ENCODE results near the gene USP40. TPM values are rescaled to one million over a fixed set of nuclear protein-coding genes. Genes with fewer than 3 reads are reported as not detected.
"Not testable (repeated sequence)": the region's sequence is repeated elsewhere in the genome, so short reads cannot be mapped to it uniquely, and the experiment has no call there.

USP40 gene, protein sequence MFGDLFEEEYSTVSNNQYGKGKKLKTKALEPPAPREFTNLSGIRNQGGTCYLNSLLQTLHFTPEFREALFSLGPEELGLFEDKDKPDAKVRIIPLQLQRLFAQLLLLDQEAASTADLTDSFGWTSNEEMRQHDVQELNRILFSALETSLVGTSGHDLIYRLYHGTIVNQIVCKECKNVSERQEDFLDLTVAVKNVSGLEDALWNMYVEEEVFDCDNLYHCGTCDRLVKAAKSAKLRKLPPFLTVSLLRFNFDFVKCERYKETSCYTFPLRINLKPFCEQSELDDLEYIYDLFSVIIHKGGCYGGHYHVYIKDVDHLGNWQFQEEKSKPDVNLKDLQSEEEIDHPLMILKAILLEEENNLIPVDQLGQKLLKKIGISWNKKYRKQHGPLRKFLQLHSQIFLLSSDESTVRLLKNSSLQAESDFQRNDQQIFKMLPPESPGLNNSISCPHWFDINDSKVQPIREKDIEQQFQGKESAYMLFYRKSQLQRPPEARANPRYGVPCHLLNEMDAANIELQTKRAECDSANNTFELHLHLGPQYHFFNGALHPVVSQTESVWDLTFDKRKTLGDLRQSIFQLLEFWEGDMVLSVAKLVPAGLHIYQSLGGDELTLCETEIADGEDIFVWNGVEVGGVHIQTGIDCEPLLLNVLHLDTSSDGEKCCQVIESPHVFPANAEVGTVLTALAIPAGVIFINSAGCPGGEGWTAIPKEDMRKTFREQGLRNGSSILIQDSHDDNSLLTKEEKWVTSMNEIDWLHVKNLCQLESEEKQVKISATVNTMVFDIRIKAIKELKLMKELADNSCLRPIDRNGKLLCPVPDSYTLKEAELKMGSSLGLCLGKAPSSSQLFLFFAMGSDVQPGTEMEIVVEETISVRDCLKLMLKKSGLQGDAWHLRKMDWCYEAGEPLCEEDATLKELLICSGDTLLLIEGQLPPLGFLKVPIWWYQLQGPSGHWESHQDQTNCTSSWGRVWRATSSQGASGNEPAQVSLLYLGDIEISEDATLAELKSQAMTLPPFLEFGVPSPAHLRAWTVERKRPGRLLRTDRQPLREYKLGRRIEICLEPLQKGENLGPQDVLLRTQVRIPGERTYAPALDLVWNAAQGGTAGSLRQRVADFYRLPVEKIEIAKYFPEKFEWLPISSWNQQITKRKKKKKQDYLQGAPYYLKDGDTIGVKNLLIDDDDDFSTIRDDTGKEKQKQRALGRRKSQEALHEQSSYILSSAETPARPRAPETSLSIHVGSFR
- 20.4 and 21.8 TPM in 2 replicates for total RNA-seq (2014; rRNA removed; shearing (Covaris generic))

DNA sequence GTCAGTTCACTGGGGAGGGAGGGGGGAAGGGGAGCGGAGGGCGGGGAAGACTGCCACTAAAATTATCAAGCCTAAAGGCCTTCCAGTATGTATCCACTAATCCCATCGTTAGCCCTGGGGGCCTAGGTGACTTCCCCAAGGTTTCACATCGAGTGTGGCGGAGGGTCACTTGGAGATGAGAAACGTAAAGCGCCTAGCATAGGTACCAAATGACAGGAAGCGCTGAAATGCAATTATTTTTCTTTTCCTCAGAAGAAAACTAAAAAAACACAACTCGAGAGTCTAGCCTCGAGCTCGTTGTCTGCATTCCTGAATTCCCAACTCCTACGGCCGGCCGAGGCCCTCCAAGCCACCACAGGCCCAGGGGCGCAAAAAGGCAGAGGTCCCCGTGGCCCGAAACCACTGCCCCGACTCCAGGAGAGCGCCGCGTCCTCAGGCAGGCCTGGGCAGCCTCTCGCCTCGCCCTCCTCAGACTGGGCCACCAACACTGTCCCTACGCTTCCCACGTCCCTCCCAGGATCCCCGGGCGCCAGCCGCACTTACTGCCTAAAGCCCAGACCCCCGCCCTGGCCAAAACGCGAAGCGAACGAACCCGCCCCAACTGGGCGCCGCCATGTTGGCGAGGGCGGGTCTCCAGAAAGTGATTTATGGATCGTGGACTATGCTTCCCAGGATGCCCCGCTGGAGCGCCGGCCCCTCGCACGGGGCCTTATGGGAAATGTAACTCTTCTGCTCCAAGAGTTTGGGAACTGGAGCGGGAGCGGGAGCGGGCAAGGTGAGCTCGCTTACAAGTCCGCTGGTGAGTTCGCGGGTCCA, at the start of gene USP40:
Gene USP40 (minus strand): TSS at position 642 of the 816 bp plus-strand sequence. CDS start 1,228 bp downstream, outside the sequence.
- peak; percentile 93 for DNase-seq (ENCODE audit: low spot score)

DNA sequence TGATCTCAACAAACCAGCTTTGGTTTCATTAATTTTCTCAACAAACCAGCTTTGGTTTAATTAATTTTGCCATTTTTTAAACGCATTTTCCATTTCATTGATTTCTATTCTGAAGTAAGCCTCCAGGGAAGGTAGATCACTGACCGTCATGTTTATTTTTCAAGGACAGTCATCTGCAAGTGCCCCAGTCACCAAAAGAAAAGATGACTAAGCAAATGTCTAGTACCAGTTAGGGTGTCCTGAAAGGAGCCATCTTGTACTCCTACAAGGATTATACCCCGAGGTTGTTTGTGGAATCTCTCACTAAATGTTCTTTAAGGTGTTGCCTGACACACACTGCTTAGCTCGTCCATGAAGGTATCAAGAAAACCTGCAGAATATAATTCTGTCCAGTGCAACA, 44.7 kb upstream of the USP40 start:
- no peak for DNase-seq (ENCODE audit: low spot score)

DNA sequence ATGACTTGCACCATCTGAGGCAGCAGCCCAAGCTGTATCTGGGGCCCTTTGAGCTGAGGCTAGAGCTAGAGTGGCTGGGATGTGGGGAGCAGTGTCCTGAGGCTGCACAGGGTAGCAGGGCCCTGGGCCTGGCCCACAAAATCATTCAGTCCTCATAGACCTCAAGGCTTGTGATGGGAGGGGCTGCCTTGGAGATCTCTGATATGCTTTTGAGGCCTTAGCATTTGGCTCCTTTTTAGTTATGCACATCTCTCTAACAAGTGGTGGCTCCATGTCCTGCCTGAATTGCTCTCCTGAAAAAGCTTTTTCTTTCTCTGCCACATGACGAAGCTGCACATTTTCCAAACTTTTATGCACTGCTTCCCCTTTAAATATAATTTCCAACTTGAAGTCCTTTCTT, 39.1 kb upstream of the USP40 start:
- no peak for DNase-seq (ENCODE audit: low spot score)

DNA sequence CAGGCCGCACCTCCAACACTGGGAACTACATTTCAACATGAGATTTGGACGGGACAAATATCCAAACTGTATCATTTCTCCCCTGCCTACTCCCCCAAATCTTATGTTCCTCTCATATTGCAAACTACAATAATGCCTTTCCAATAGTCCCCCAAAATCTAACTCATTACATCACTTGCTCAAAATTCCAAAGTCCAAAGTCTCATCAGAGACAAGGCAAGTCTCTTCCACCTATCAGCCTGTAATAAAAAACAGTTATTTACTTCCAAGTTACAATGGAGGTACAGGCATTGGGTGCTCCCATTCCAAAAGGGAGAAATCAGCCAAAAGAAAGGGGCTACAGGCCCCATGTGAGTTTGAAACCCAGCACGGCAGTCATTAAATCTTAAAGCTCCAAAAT, 38.2 kb upstream of the USP40 start:
- no peak for DNase-seq (ENCODE audit: low spot score)

DNA sequence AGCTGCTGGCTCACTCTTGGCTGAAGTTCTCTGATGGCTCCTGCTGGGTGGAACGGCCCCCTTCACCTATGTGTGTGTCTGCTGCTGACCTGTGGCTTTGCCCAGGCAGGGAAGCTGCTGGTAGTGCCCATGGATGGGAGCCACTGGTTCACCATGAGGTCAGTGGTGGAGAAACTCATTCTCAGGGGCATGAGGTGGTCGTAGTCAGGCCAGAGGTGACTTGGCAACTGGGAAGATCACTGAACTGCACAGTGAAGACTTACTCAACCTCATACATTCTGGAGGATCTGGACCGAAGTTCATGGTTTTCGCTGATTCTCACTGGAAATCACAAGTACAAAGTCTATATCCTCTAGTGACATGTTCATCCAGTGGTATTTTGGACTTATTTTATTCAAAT, 36.9 kb upstream of the USP40 start:
- DNase-seq (ENCODE audit: low spot score), result no peak

DNA sequence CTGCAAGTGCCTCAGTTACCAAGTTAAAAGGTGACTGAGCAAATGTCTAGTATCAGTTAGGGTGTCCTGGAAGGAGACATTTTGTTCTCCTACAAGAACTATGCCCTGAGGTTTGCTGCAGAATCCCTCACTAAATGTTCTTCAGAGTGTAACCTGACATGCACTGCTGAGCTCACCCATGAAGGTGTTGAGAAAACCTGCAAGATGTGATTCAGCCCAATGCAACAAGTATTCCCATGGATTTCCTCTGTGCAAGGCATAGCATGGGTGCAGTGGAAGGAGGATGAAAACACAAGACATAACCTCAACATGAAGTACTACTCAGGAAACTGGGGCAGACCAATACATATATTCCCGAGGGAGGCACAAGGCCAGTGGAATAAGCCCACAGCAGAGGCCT, 35.5 kb upstream of the USP40 start:
- no peak for DNase-seq (ENCODE audit: low spot score)

DNA sequence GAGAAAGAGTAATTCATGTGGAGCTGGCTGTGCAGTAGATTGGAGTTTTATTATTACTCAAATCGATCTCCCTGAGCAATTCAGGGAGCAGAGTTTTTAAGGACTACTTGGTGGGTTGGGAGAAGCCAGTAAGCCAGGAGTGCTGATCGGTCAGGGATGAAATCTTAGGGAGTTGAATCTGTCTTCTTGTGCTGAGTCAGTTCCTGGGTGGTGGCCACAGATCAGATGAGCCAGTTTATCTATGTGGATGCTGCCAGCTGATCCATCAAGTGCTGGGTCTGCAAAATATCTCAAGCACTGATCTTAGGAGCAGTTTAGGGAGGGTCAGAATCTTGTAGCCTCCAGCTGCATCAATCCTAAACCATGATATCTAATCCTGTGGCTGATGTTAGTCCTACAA, 33.8 kb upstream of the USP40 start:
- DNase-seq (ENCODE audit: low spot score), result no peak

DNA sequence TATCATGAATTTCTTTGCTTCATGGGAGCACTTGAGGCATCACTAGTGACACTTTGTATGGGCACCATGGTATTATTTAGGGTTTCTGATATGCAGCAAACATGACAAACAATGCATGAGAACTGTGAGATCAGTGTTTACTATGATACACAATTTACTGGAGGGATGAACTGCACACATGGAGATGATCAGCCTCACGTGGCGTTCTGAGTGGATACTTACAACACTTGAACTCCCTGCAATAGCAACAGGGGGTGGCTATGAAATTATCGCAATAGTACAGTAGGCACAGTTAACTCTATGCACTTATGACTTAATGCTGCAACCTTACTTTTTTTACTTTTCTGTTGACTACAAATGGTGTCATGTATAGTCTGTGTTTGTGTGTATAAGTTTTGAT, 32.4 kb upstream of the USP40 start:
- DNase-seq (ENCODE audit: low spot score), result no peak

DNA sequence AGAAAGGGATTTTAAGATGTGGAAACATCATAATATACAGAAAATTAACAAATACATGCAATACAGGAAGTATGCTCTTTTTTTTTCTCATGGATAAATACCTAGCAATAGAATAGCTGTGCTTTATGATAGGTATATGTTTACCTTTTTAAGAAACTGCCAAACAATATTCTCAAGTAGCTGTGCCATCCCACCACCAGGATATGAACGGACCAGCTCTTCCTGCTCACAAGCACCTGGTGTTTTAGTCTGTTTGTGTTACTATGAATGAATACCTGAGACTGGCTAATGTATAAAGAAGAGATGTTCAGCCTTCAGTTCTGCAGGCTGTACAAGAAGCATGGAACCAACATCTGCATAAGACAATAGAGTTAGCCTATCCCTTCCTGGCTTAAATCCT, 30.9 kb upstream of the USP40 start:
- DNase-seq (ENCODE audit: low spot score), result peak; percentile 15

DNA sequence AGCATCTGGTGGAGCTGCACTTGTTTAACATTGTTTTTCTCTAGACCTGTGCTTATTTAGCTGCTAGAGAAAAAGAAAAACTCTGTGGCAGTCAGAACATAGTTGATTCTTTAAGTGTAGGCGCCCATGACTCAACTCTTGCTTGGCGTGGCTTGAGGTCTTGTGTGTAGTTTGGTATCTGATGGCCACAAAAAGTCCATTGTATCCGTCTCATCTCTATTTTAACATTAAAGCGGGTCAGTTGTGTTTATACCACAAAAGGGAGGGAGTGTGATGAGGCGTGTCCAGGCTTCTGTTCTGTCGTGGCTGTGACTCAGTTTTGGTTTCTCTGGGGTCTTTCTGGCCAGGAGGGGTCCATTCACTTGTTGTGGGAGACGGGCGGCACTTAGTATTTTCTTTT, 26.6 kb upstream of the USP40 start:
- DNase-seq (ENCODE audit: low spot score), result no peak

DNA sequence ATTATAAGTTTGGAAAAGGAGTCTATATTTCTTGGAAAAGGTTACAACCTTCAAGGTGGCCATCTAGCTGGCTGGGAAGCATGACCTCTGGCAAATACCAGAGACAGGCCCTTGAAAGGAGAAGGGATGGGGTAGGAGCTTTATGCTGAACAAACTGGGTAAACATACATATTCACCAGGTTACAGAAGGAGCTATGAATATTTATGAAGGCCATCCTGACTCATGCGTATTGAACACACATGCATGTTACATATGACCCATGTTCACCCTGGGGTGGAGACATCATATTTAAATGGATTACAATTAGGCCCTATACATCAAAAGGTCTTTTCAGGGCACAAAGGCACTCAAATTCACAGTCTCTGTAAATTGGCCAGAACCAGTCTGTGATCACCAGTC, 26.1 kb upstream of the USP40 start:
- not testable (repeated sequence) for DNase-seq (ENCODE audit: low spot score)

DNA sequence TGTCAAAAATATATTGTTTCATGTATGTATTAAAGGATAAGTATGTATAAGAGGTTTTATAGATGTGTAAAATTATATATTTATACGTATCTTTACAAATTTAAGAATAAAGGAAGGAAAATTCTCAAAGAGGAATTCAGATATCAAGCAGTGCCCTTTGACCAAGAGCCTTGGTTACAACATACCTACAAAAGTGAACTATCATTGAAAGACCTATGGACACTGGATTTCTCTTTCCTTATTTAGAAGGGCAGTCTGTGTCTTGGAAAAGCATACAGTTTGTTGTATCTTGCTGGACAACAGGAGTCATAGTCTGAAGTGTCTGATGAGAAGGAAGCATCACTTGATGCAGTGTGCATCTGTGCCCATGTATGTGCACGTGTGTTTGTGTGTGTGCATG, 21.8 kb upstream of the USP40 start:
- no peak for DNase-seq (ENCODE audit: low spot score)

DNA sequence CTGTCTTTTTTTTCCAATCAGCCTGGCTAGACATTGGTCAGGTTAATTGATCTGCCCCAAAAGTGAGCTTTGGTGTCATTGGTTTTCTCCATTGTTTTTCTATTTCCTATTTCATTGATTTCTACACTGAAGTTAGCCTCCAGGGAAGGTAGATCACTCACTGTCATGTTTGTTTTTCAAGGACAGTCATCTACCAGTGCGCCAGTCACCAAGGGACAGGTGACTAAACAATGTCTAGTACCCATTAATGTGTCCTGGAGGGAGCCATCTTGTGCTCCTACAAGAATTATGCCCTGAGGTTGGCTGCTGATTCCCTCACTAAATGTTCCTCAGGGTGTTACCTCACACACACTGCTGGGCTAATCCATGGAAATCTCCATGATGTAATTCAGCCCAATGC, 17.6 kb upstream of the USP40 start:
- DNase-seq (ENCODE audit: low spot score), result no peak

DNA sequence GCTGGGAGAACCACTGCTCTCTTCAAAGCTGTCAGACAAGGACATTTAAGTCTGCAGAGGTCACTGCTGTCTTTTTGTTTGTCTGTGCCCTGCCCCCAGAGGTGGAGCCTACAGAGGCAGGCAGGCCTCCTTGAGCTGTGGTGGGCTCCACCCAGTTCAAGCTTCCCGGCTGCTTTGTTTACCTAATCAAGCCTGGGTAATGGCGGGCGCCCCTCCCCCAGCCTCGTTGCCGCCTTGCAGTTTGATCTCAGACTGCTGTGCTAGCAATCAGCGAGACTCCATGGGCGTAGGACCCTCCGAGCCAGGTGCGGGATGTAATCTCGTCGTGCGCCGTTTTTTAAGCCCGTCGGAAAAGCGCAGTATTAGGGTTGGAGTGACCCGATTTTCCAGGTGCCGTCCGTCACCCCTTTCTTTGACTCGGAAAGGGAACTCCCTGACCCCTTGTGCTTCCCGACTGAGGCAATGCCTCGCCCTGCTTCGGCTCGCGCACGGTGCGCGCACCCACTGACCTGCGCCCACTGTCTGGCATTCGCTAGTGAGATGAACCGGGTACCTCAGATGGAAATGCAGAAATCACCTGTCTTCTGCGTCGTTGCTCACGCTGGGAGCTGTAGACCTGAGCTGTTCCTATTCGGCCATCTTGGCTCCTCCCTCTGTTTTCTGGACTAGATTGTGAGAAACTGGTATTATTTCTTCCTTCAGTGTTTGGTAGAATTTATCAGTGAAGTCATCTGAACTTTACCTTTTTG, 16.8 kb upstream of the USP40 start:
- not testable (repeated sequence) for DNase-seq (ENCODE audit: low spot score)

DNA sequence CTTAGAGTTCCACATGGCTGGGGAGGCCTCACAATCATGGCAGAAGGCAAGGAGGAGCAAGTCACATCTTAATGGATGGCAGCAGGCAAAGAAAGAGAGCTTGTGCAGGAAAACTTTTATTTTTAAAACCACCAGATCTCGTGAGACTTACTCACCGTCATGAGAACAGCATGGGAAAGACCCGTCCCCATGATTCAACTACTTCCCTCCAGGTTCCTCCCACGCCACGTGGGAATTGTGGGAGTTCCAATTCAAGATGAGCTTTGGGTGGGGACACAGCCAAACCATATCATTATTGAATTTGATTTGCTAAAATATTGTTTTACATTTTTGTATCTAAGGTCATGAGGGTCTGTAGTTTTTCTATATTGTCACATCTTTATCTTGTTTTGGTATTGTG, 10.8 kb upstream of the USP40 start:
- not testable (repeated sequence) for DNase-seq (ENCODE audit: low spot score)

DNA sequence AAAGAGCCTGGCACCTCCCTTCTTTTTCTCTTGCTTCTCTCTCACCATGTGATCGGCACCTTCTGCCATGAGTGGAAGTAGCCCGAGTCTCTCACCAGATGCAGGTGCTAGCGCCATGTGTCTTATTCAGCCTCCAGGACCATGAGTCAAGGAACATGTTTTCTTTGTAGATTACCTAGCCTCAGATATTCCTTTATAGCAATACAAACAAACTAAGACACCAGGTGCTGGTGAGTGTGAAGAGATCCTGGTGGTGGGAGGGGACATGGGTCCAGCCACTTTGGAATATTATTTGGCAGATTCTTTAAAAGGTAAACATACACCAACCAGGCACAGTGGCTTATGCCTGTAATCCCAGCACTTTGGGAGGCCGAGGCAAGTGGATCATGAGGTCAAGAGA, 5.9 kb upstream of the USP40 start:
- no peak for DNase-seq (ENCODE audit: low spot score)

DNA sequence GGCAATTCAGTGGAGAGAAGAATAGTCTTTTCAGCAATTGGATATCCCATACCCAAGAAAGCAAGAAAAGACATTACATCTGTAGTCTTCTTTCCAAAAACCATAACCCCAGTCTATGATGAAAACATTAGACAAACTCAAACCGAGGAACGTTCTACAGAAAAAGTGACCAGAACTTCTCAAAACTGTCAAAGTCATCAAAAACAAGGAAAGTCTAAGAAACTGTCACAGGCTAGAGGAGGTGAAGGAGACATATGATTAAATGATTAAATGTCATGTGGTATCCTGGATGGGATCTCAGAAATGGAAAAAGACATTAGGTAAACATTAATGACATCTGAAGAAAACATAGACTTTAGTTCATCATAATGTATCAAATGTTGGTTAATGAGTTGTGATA, 4.9 kb upstream of the USP40 start:
- no peak for DNase-seq (ENCODE audit: low spot score)

DNA sequence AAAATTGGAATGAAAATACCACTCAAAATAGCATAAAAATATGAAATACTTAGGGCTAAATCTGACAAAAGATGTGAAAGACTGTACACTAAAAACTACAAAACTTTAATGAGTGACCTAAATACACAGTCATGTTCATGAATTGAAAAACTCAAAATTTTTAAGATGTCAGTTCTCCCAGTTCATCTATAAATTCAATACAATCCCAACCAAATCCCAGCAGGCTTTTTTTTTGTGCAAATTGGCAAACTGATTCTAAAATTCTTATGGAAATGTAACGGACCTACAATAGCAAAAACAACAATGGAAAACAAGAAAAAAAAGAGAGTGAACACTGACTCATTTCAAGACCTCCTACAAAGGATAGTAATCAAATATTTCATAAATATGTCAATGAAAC, 4.4 kb upstream of the USP40 start:
- DNase-seq (ENCODE audit: low spot score), result no peak

DNA sequence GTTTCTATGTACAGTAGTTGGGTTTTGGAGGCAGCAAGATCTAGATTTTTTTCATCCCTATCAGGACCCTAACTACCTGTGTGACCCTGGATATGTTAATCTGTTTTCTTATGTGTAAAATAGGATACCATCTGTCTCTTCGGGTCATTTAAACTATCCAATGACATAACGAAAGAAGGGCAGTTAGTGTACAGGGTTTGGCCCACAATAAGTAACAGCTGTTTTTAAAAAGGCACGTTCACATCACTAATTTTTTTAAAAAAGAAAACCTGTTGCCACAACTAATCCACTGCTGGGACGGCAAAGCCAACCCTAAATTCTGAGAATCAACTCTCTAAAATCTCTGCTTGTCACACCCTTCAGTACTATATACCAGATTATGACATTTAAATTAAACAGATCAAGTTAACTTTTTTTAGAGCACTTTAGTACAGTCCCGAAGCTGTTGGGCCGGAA, 869 bp downstream of the USP40 start:
- no peak for DNase-seq (ENCODE audit: low spot score)
